ENCODE results near the gene MARCHF11. TPM values are rescaled to one million over a fixed set of nuclear protein-coding genes. Genes with fewer than 3 reads are reported as not detected.

MARCHF11 gene
- total and polyA plus RNA-seq, 2 of the 8 experiments (the other 6 are each of a cell fraction or from before 2014, with no cell fraction given): 0.27 to 0.82 TPM

DNA sequence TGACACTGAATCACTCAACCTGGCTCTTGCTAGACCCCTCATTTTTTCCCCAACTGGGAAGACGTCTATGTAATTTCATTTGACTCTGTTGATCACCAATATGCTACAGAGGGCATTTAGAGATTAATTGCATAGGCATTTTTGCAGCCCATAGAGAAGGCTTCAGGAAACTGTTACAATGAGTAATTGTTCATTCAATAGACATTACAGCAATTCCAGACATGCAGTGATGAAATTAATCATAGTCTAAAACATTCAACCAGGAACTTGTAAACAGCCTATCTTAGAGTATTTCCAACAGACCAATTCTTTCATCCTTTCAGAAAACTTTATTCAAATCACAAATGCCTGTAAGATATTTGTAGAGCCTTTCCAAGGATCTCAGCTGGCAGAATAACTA is 122.3 kb downstream of the MARCHF11 start:
- Histone ChIP-seq H3K14ac (ENCODE audit: insufficient read length) (no peak overlapping the region), H4K20me1 (replicated peaks in 1 of 2; ENCODE audit: control insufficient read depth in 1 of 2, insufficient read depth in 2 of 2, low read length in 2 of 2) (no peaks in the 10 kb centered on the region), H3K9me3 (ENCODE audit: insufficient read depth in 2 of 2, low read depth in 1 of 2, low read length in 1 of 2) (no peaks in the 10 kb centered on the region), H2BK15ac (ENCODE audit: low read length) (no peak overlapping the region), H3K27me3 (replicated peaks in 1 of 4; ENCODE audit: control insufficient read depth in 3 of 4, extremely low read depth in 1 of 4, insufficient read depth in 3 of 4, low read length in 3 of 4) (no peaks in the 10 kb centered on the region), H3K79me2 (ENCODE audit: control insufficient read depth in 1 of 2, insufficient read depth in 2 of 2, low read length in 2 of 2) (no peaks in the 10 kb centered on the region), H2BK20ac (ENCODE audit: low read length) (no peak overlapping the region), H3K23ac (ENCODE audit: insufficient read length) (no peak overlapping the region), H3K36me3 (ENCODE audit: control insufficient read depth in 2 of 4, insufficient read depth in 4 of 4, low read length in 3 of 4) (no peaks in the 10 kb centered on the region), H2AFZ (ENCODE audit: low read length) (no peak overlapping the region), H4K8ac (ENCODE audit: extremely low read depth, insufficient read depth, low read length) (no peak overlapping the region), H3K4me3 (ENCODE audit: extremely low read depth in 1 of 4, insufficient read depth in 2 of 4, low read depth in 3 of 4, low read length in 4 of 4) (no peak overlapping the region), H3K56ac (replicated peaks; ENCODE audit: insufficient read length, low read depth, low read length) (no peak overlapping the region), H3K18ac (ENCODE audit: extremely low read depth, low read length) (no peak overlapping the region), H3K23me2 (ENCODE audit: low read depth, low read length) (0 out of 2 replicates have a peak, but pooled peaks cover 2% of the 10 kb centered on the region), H4K91ac (replicated peaks; ENCODE audit: insufficient read length, low read length) (no peak overlapping the region), H4K5ac (ENCODE audit: insufficient read length, low read depth, low read length) (no peak overlapping the region), H3K79me1 (ENCODE audit: low read depth, low read length) (no peaks in the 10 kb centered on the region), H2BK120ac (replicated peaks; ENCODE audit: low read depth, low read length) (no peak overlapping the region), H3K9ac (replicated peaks in 1 of 4; ENCODE audit: extremely low read depth in 1 of 4, low read depth in 3 of 4, low read length in 3 of 4) (no peak overlapping the region), H3K27ac (ENCODE audit: low read depth, low read length) (no peak overlapping the region), H3K4me1 (replicated peaks in 1 of 4; ENCODE audit: control insufficient read depth in 3 of 4, insufficient read depth in 4 of 4, low read length in 3 of 4) (no peaks in the 10 kb centered on the region), H2AK5ac (ENCODE audit: low read depth, low read length) (no peak overlapping the region), H2BK5ac (ENCODE audit: low read depth, low read length) (no peak overlapping the region), H2BK12ac (ENCODE audit: low read depth, low read length) (no peak overlapping the region), H3K4me2 (ENCODE audit: insufficient read depth in 1 of 2, low read depth in 2 of 2, low read length in 2 of 2) (no peak overlapping the region), H3K4ac (replicated peaks; ENCODE audit: insufficient read length, low read depth, low read length) (no peak overlapping the region)
- ChIA-PET POLR2A (ENCODE audit: partially characterized antibody) (no interaction called here), CTCF (ENCODE audit: partially characterized antibody) (no interaction called here)
- no peak for FAIRE-seq
- WGBS, 2 experiments (ENCODE audit: extremely low coverage in 1 of 2, insufficient coverage in 1 of 2, insufficient read length in 1 of 2, insufficient replicate concordance in 2 of 2, low coverage in 1 of 2, low lambda C conversion rate in 2 of 2, missing lambda C conversion rate in 1 of 2): 55% methylated on average over 1 of the region's 1 CpG; no CpG with 5 or more reads in 1 of the 2 experiments
- no peak for TF ChIP-seq BACH1 (IDR thresholded peaks at IDR 0.05; ENCODE audit: low read length)
- no peak for TF ChIP-seq KDM4A (IDR thresholded peaks at IDR 0.05; ENCODE audit: low read depth, low read length, severe bottlenecking)
- no peak for TF ChIP-seq TCF12 (IDR thresholded peaks at IDR 0.05; ENCODE audit: low read depth, low read length)
- TF ChIP-seq PHF8 (conservative IDR thresholded peaks at IDR 0.05; ENCODE audit: low read depth, low read length): no peak
- no peak for TF ChIP-seq CHD2 (IDR thresholded peaks at IDR 0.05; ENCODE audit: low read length)
- TF ChIP-seq SP1 (IDR thresholded peaks at IDR 0.05; ENCODE audit: low read depth, low read length): no peak
- no peak for TF ChIP-seq NANOG (IDR thresholded peaks at IDR 0.05; ENCODE audit: insufficient read depth, low read depth, low read length, poor library complexity, severe bottlenecking)
- TF ChIP-seq KDM1A (IDR thresholded peaks at IDR 0.05; ENCODE audit: borderline replicate concordance, low read length): no peak
- no peak for TF ChIP-seq ASH2L (IDR thresholded peaks at IDR 0.05; ENCODE audit: low read length)
- TF ChIP-seq RBBP5 (IDR thresholded peaks at IDR 0.05; ENCODE audit: borderline replicate concordance, low read depth, low read length): no peak
- TF ChIP-seq SIX5 (IDR thresholded peaks at IDR 0.05; ENCODE audit: low read depth, low read length): no peak
- DNase-seq (ENCODE audit: low read depth in 1 of 2, low spot score in 2 of 2): no peak

All from H1 (cell line).